ENCODE data around the gene PPM1E.
"Not testable (repeated sequence)": the region's sequence is repeated elsewhere in the genome, so short reads cannot be mapped to it uniquely, and the experiment has no call there.

PPM1E gene

GRCh38 chr17:58831780-58832179 lies 76.1 kb downstream of the PPM1E start:
- no peak for FAIRE-seq

GRCh38 chr17:58832514-58832913 lies 76.9 kb downstream of the PPM1E start:
- DNase-seq (ENCODE audit: extremely low spot score, insufficient read length, low read depth): no peak
- FAIRE-seq: no peak

More at GRCh38 chr17:58831780-58832179, 76.1 kb downstream of the PPM1E start:
- DNase-seq (ENCODE audit: extremely low spot score, insufficient read length, low read depth): no peak

- DNase-seq (ENCODE audit: extremely low spot score, insufficient read length, low read depth) (no peak), FAIRE-seq (no peak)
These were observed 82.0 kb downstream of the PPM1E start for GRCh38 chr17:58837699-58838098.

- DNase-seq (ENCODE audit: extremely low spot score, insufficient read length, low read depth) (no peak), FAIRE-seq (no peak)
These were observed 85.4 kb downstream of the PPM1E start for GRCh38 chr17:58840820-58841612.

- not testable (repeated sequence) for FAIRE-seq; DNase-seq (ENCODE audit: extremely low spot score, insufficient read length, low read depth)
These were observed 90.8 kb downstream of the PPM1E start for GRCh38 chr17:58846413-58846812.

- not testable (repeated sequence) for DNase-seq (ENCODE audit: extremely low spot score, insufficient read length, low read depth); FAIRE-seq
These were observed 94.5 kb downstream of the PPM1E start for GRCh38 chr17:58850106-58850505.

- FAIRE-seq: no peak
These were observed 109.6 kb downstream of the PPM1E start for GRCh38 chr17:58865301-58865700.

GRCh38 chr17:58870747-58871146 lies 115.1 kb downstream of the PPM1E start:
- no peak for FAIRE-seq
- no peak for DNase-seq (ENCODE audit: extremely low spot score, insufficient read length, low read depth)

More at GRCh38 chr17:58865301-58865700, 109.6 kb downstream of the PPM1E start:
- DNase-seq (ENCODE audit: extremely low spot score, insufficient read length, low read depth): no peak

GRCh38 chr17:58873926-58874325 lies 118.3 kb downstream of the PPM1E start:
- FAIRE-seq (no peak), DNase-seq (ENCODE audit: extremely low spot score, insufficient read length, low read depth) (no peak)

GRCh38 chr17:58875261-58875660 lies 119.6 kb downstream of the PPM1E start:
- FAIRE-seq (no peak), DNase-seq (ENCODE audit: extremely low spot score, insufficient read length, low read depth) (no peak)

- DNase-seq (ENCODE audit: extremely low spot score, insufficient read length, low read depth): no peak
- FAIRE-seq: no peak
These were observed 128.5 kb downstream of the PPM1E start for GRCh38 chr17:58884161-58884560.

- DNase-seq (ENCODE audit: extremely low spot score, insufficient read length, low read depth): no peak
- FAIRE-seq: no peak
These were observed 130.9 kb downstream of the PPM1E start for GRCh38 chr17:58886514-58886913.

GRCh38 chr17:58889928-58890327 lies 134.3 kb downstream of the PPM1E start:
- no peak for DNase-seq (ENCODE audit: extremely low spot score, insufficient read length, low read depth)
- FAIRE-seq: no peak

- FAIRE-seq: no peak
- no peak for DNase-seq (ENCODE audit: extremely low spot score, insufficient read length, low read depth)
These were observed 143.5 kb downstream of the PPM1E start for GRCh38 chr17:58899191-58899590.

- FAIRE-seq: no peak
- no peak for DNase-seq (ENCODE audit: extremely low spot score, insufficient read length, low read depth)
These were observed 146.7 kb downstream of the PPM1E start for GRCh38 chr17:58902322-58902721.

- DNase-seq (ENCODE audit: extremely low spot score, insufficient read length, low read depth) (no peak), FAIRE-seq (peak; percentile 12)
These were observed 156.2 kb downstream of the PPM1E start for GRCh38 chr17:58911741-58912343.

- FAIRE-seq (no peak), DNase-seq (ENCODE audit: extremely low spot score, insufficient read length, low read depth) (no peak)
These were observed 157.9 kb downstream of the PPM1E start for GRCh38 chr17:58913552-58913951.

GRCh38 chr17:58913971-58914769 lies 158.5 kb downstream of the PPM1E start:
- FAIRE-seq: no peak

GRCh38 chr17:58917228-58917627 lies 161.6 kb downstream of the PPM1E start:
- DNase-seq (ENCODE audit: extremely low spot score, insufficient read length, low read depth): no peak
- FAIRE-seq: no peak

More at GRCh38 chr17:58913971-58914769, 158.5 kb downstream of the PPM1E start:
- DNase-seq (ENCODE audit: extremely low spot score, insufficient read length, low read depth): no peak

GRCh38 chr17:58918072-58918471 lies 162.4 kb downstream of the PPM1E start:
- no peak for DNase-seq (ENCODE audit: extremely low spot score, insufficient read length, low read depth)
- no peak for FAIRE-seq

GRCh38 chr17:58918884-58919283 lies 163.2 kb downstream of the PPM1E start:
- no peak for DNase-seq (ENCODE audit: extremely low spot score, insufficient read length, low read depth)
- FAIRE-seq: no peak

All from GM18507 (cell line).